D341Med (cell line): ENCODE measurements around the gene HLA-DRB5.
"Not testable (repeated sequence)": the region's sequence is repeated elsewhere in the genome, so short reads cannot be mapped to it uniquely, and the experiment has no call there.

ENCODE experiments used
- DNase-seq: peaks from one replicate; pipeline ENCODE4 v3.0.0; 2012; ENCODE audit warnings: low spot score

The HLA-DRB5 gene

DNA sequence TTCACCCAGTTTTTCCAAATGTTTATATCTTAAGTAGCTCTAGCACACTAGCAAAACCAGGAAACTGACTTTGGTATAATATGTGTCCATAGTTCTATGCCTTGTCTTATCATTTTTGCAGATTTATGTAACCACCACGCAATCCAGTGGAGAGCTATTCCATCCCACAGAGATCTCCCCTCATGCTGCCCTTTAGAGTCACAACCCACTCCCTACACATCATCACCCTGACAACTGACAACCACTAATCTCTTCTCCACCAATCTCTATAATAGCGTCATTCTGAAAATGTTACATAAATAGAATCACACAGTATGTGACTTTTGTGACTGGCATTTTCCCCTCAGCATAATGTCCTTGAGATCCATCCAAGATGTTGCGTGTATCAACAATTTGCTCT, 29.1 kb downstream of the HLA-DRB5 start:
- DNase-seq = no peak

DNA sequence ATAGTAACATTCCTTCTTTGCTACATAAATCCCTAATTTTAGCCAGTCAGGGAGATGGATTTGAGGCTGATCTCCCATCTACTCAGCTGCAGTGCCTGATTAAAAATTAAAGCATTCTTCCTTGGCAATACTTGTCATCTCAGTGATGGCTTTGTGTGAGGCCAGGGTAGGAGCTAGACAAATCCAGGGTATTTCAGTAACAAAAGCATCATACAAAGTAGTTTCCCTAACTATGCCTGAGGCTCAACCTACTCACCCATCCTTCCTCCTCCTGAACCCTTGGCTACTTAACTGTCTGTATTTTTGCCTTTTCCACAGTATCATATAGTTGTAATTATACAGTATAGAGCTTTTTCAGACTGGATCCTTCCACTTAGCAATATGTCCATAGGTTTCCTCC, 37.7 kb downstream of the HLA-DRB5 start:
- DNase-seq = no peak

- no peak for DNase-seq
Observed at GRCh38 chr6:32491700-32492099, 38.4 kb downstream of the HLA-DRB5 start.

DNA sequence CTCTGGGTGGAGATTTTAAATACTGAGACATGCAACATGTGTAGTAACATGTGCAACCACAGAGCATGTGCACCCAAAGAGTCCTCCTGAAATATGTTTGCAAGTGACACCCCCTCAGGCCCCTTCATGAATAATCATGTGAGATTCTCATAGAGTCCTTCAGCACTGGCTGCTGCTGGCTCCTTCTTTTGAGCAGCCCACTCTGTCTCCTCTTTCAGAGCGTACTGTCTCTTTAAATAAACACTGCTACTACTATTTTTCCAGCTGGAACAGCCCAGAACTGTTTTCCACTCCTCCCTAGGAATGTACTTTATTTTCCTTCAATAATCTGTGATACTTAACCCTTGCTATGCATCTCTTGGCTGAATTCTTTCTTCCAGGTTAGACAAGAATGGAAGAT, 42.0 kb downstream of the HLA-DRB5 start:
- no peak for DNase-seq

GRCh38 chr6:32484614-32484998, 45.5 kb downstream of the HLA-DRB5 start:
- no peak for DNase-seq

- DNase-seq = peak; percentile 24
Observed at GRCh38 chr6:32483968-32484613, 46.0 kb downstream of the HLA-DRB5 start.

DNA sequence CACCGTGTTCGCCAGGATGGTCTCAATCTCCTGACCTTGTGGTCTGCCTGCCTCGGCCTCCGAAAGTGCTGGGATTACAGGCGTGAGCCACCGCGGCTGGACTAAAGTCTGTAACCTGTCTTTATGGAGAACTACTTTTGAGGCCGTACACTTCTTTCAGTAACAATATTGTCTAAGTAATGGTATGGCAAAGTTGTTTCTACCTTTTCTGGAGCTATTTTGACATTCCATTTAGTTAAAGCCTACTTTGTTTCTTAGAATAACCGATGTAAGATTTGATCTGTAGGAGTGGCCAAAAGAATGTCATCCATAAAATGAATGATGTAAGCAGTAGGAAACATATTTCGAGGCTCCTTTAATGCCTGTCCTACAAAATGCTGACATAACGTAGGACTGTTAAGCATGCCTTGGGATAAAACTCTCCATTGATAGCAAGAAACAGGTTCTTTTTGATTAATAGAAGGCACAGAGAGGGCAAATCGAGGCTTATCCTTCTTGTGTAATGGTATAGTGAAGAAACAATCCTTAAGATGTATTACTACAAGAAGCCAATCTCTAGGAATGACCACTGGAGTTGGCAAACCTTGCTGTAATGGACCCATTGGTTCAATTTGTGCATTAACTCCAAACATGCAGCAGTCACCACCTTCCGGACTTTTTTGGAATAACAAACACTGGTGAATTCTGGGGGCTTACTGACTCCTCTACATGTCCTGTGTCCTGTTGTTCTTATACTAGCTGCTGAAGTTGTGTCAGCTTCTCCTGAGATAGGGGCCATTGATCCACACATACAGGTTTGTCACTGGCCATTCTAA, 54.5 kb downstream of the HLA-DRB5 start:
- DNase-seq = no peak

DNA sequence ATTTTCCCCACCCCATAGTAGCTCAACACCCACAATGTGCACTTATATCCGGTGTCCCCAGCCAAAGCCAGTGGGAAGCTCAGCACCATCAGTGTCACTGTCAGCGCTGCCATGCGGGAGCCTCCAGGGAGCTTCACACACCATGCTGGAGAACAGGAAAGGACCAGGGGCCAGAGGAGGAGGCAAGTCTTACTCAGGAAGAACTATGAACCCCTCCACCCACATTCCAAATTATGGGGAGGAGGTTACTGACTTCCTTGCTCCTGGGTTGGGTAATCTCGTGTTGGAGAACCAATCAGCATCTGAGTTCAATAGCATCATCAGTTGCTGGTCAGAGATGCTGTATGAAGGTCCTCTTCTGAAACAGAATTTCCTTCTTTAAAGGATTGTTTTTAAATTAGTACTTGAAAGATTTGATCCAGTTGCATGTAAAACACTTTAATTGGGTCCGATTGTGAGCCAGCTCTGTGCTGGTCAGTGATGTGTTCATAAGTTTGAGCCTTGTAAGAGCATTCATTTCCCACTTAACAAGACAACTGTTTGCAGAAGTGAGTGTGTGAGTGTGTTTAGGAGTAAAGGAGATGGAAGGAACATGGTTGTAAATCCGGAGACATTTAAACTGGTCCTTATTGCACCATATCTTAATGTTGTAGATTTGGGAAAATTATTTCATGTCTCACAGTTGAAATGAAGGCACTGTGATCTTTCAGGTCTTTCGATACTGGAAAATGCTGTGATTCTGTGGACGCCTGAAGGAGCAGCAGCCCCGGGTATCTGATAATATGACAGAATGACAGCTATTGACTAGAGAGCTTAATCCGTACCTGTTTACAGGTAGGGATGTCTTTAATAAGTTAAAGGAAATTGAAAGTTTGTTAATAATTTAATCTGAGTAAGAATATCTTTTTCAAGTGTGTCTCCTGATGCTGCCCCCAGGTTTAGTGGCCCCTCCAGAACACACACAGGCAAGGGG, 56.4 kb downstream of the HLA-DRB5 start:
- DNase-seq = not testable (repeated sequence)

GRCh38 chr6:32472781-32473375, 57.2 kb downstream of the HLA-DRB5 start:
- DNase-seq = no peak

- not testable (repeated sequence) for DNase-seq
Observed at GRCh38 chr6:32467743-32468503, 62.2 kb downstream of the HLA-DRB5 start.
